Neural progenitor cell (in vitro differentiated cells): ENCODE measurements around the gene PREP. TPM values are rescaled to one million over a fixed set of nuclear protein-coding genes. Genes with fewer than 3 reads are reported as not detected.

Source experiments
- DNase-seq: peaks from one replicate; pipeline ENCODE4 v3.0.0-alpha.2; 2016; ENCODE audit warnings: low spot score
- H2AFZ ChIP-seq: fragments of 200-600 bp; sonication (generic); replicated peaks from 2 replicates; pipeline ENCODE4 v1.6.1; 2016; ENCODE audit warnings: antibody characterized with exemption
- H3F3A ChIP-seq: fragments of 200-600 bp; sonication (generic); 2 replicates; pipeline ENCODE4 v1.6.1; 2016; ENCODE audit warnings: antibody characterized with exemption, low read depth
- H3K27ac ChIP-seq: fragments of 200-600 bp; sonication (generic); 2 replicates; pipeline ENCODE4 v1.5.1; 2016; ENCODE audit warnings: mild to moderate bottlenecking
- H3K27me3 ChIP-seq: fragments of 200-600 bp; sonication (generic); 2 replicates; pipeline ENCODE4 v1.6.1; 2016; ENCODE audit warnings: mild to moderate bottlenecking, moderate library complexity
- H3K36me3 ChIP-seq: fragments of 200-600 bp; sonication (generic); 2 replicates; pipeline ENCODE4 v1.5.1; 2016
- H3K4me1 ChIP-seq: fragments of 200-600 bp; sonication (generic); 2 replicates; pipeline ENCODE4 v1.6.1; 2016; ENCODE audit warnings: mixed run types
- H3K4me2 ChIP-seq: fragments of 200-600 bp; sonication (generic); 2 replicates; pipeline ENCODE4 v1.6.1; 2016
- H3K4me3 ChIP-seq: fragments of 200-600 bp; sonication (generic); 2 replicates; pipeline ENCODE4 v1.5.1; 2016
- H3K79me2 ChIP-seq: fragments of 200-600 bp; sonication (generic); 2 replicates; pipeline ENCODE4 v1.6.1; 2016; ENCODE audit warnings: low read depth
- H3K9ac ChIP-seq: fragments of 200-600 bp; sonication (generic); 2 replicates; pipeline ENCODE4 v1.6.1; 2016
- H3K9me3 ChIP-seq: fragments of 200-600 bp; sonication (generic); 2 replicates; pipeline ENCODE4 v1.5.1; 2016; ENCODE audit warnings: low read depth
- H4K20me1 ChIP-seq: fragments of 200-600 bp; sonication (generic); 2 replicates; pipeline ENCODE4 v1.6.1; 2016; ENCODE audit warnings: low read depth
- H3K27ac Mint-ChIP-seq: 3 replicates; pipeline ENCODE4 v1.8.0; 2021; ENCODE audit warnings: mixed read lengths
- H3K27me3 Mint-ChIP-seq: 2 replicates; pipeline ENCODE4 v1.8.0; 2022; ENCODE audit warnings: low read depth, mild to moderate bottlenecking, inconsistent platforms, moderate library complexity, mixed read lengths; ENCODE audit not compliant: insufficient read depth
- H3K36me3 Mint-ChIP-seq: 3 replicates; pipeline ENCODE4 v1.8.0; 2021; ENCODE audit warnings: mixed read lengths
- H3K4me1 Mint-ChIP-seq: 3 replicates; pipeline ENCODE4 v1.8.0; 2021; ENCODE audit warnings: mixed read lengths
- H3K4me3 Mint-ChIP-seq: 3 replicates; pipeline ENCODE4 v1.8.0; 2021; ENCODE audit warnings: mild to moderate bottlenecking, moderate library complexity, mixed read lengths
- H3K9me3 Mint-ChIP-seq: 3 replicates; pipeline ENCODE4 v1.8.0; 2020; ENCODE audit warnings: mixed read lengths
- CTCF ChIP-seq: fragments of 200-600 bp; sonication (generic); IDR thresholded peaks from 2 replicates; pipeline ENCODE4 v1.5.1; 2017; ENCODE audit warnings: antibody characterized with exemption, mild to moderate bottlenecking
- EZH2 ChIP-seq: fragments of 200-600 bp; sonication (generic); IDR thresholded peaks from 2 replicates; pipeline ENCODE4 v1.6.1; 2017; ENCODE audit warnings: antibody characterized with exemption, mild to moderate bottlenecking, moderate library complexity
- EZH2phosphoT487 ChIP-seq: fragments of 200-600 bp; sonication (generic); IDR thresholded peaks from 2 replicates; pipeline ENCODE4 v1.6.1; 2017; ENCODE audit warnings: antibody characterized with exemption
- total RNA-seq: library from RNA; depleted of rRNA; stranded (reverse); fragments of >200 nt; gene quantifications from 2 replicates; pipeline ENCODE4 v1.2.3, GENCODE V29; 2015; ENCODE audit warnings: low replicate concordance

The PREP gene
- total RNA-seq, 1 donor from 2014 or later = 28.6 TPM

GRCh38 chr6:105332576-105332975 is 70.3 kb downstream of the PREP start:
- H3F3A ChIP-seq = no peaks in the 10 kb centered on the region
- H3K4me2 ChIP-seq = peak overlapping the region; percentile 32
- no peaks in the 10 kb centered on the region for H3K9me3 ChIP-seq
- no peaks in the 10 kb centered on the region for H4K20me1 ChIP-seq
- H3K4me3 ChIP-seq = no peak overlapping the region
- H3K79me2 ChIP-seq = no peaks in the 10 kb centered on the region
- peaks cover 14% of the 10 kb centered on the region for H3K4me1 ChIP-seq
- H3K4me1 Mint-ChIP-seq = peaks cover 9% of the 10 kb centered on the region
- no peaks in the 10 kb centered on the region for H3K36me3 ChIP-seq
- peak overlapping the region; percentile 27 for H3K27ac ChIP-seq
- TF ChIP-seq CTCF = no peak
- no peak for TF ChIP-seq EZH2
- no peak for TF ChIP-seq EZH2phosphoT487
- H3K9me3 Mint-ChIP-seq = no peaks in the 10 kb centered on the region
- no peak overlapping the region for H3K9ac ChIP-seq
- H2AFZ ChIP-seq = no peak overlapping the region
- no peaks in the 10 kb centered on the region for H3K27me3 Mint-ChIP-seq
- DNase-seq = peak; percentile 35
- peaks cover 39% of the 10 kb centered on the region for H3K36me3 Mint-ChIP-seq
- no peaks in the 10 kb centered on the region for H3K27me3 ChIP-seq
- no peak overlapping the region for H3K4me3 Mint-ChIP-seq
- no peak overlapping the region for H3K27ac Mint-ChIP-seq

- no peak overlapping the region for H2AFZ ChIP-seq
- H4K20me1 ChIP-seq = no peaks in the 10 kb centered on the region
- no peaks in the 10 kb centered on the region for H3K36me3 ChIP-seq
- H3K79me2 ChIP-seq = no peaks in the 10 kb centered on the region
- H3K4me1 ChIP-seq = peaks cover 14% of the 10 kb centered on the region
- no peaks in the 10 kb centered on the region for H3K9me3 Mint-ChIP-seq
- H3K4me2 ChIP-seq = peak overlapping the region; percentile 17
- H3F3A ChIP-seq = no peaks in the 10 kb centered on the region
- H3K27ac Mint-ChIP-seq = no peak overlapping the region
- H3K4me1 Mint-ChIP-seq = peaks cover 9% of the 10 kb centered on the region
- H3K9ac ChIP-seq = no peak overlapping the region
- H3K4me3 ChIP-seq = no peak overlapping the region
- H3K36me3 Mint-ChIP-seq = peaks cover 37% of the 10 kb centered on the region
- no peak overlapping the region for H3K27ac ChIP-seq
- TF ChIP-seq EZH2 (no peak), EZH2phosphoT487 (no peak), CTCF (no peak)
- no peak for DNase-seq
- no peaks in the 10 kb centered on the region for H3K27me3 ChIP-seq
- no peaks in the 10 kb centered on the region for H3K9me3 ChIP-seq
- no peaks in the 10 kb centered on the region for H3K27me3 Mint-ChIP-seq
- no peak overlapping the region for H3K4me3 Mint-ChIP-seq
These were observed 71.0 kb downstream of the PREP start for GRCh38 chr6:105331927-105332326.

GRCh38 chr6:105330913-105331312 is 72.0 kb downstream of the PREP start:
- Histone ChIP-seq H3K4me3 (no peak overlapping the region), H3K4me1 (peaks cover 14% of the 10 kb centered on the region), H3K4me2 (no peak overlapping the region), H3K9ac (no peak overlapping the region), H3K27me3 (no peaks in the 10 kb centered on the region), H3K9me3 (no peaks in the 10 kb centered on the region), H2AFZ (no peak overlapping the region), H3K79me2 (no peaks in the 10 kb centered on the region), H3F3A (no peaks in the 10 kb centered on the region), H3K27ac (no peak overlapping the region), H3K36me3 (no peaks in the 10 kb centered on the region), H4K20me1 (no peaks in the 10 kb centered on the region)
- peaks cover 9% of the 10 kb centered on the region for H3K4me1 Mint-ChIP-seq
- peaks cover 35% of the 10 kb centered on the region for H3K36me3 Mint-ChIP-seq
- H3K27me3 Mint-ChIP-seq = no peaks in the 10 kb centered on the region
- H3K4me3 Mint-ChIP-seq = no peak overlapping the region
- no peak for DNase-seq
- H3K27ac Mint-ChIP-seq = no peak overlapping the region
- H3K9me3 Mint-ChIP-seq = no peaks in the 10 kb centered on the region
- no peak for TF ChIP-seq CTCF

GRCh38 chr6:105330364-105330763 is 72.5 kb downstream of the PREP start:
- DNase-seq = no peak
- H3K79me2 ChIP-seq = no peaks in the 10 kb centered on the region
- Mint-ChIP-seq H3K4me1 (peaks cover 9% of the 10 kb centered on the region), H3K9me3 (no peaks in the 10 kb centered on the region), H3K27me3 (no peaks in the 10 kb centered on the region), H3K36me3 (peaks cover 37% of the 10 kb centered on the region), H3K4me3 (no peak overlapping the region), H3K27ac (no peak overlapping the region)
- peaks cover 14% of the 10 kb centered on the region for H3K4me1 ChIP-seq
- no peaks in the 10 kb centered on the region for H4K20me1 ChIP-seq
- TF ChIP-seq EZH2phosphoT487 (no peak), CTCF (no peak), EZH2 (no peak)
- H3F3A ChIP-seq = no peaks in the 10 kb centered on the region
- H3K36me3 ChIP-seq = no peaks in the 10 kb centered on the region
- H3K4me2 ChIP-seq = no peak overlapping the region
- no peak overlapping the region for H3K4me3 ChIP-seq
- no peak overlapping the region for H2AFZ ChIP-seq
- H3K27me3 ChIP-seq = no peaks in the 10 kb centered on the region
- H3K9ac ChIP-seq = no peak overlapping the region
- no peaks in the 10 kb centered on the region for H3K9me3 ChIP-seq
- H3K27ac ChIP-seq = no peak overlapping the region
